Transverse colon (tissue), 4 donors: ENCODE data around the gene GNAI3. TPM values are rescaled to one million over a fixed set of nuclear protein-coding genes. Genes with fewer than 3 reads are reported as not detected.

ENCODE experiments used
- DNase-seq: peaks from one replicate; pipeline ENCODE4 v3.0.0-alpha.2; 2019
- H3K27ac ChIP-seq, 4 donors: fragments of 200-600 bp; sonication (generic); 2 replicates each; pipeline ENCODE4 v1.5.1; 2016 to 2018; ENCODE audit warnings: inconsistent platforms in 4 of 4
- H3K27me3 ChIP-seq: fragments of 200-600 bp; sonication (generic); 2 replicates; pipeline ENCODE4 v1.5.1; 2017; ENCODE audit warnings: inconsistent platforms
- H3K36me3 ChIP-seq, 4 donors: fragments of 200-600 bp; sonication (generic); 2 replicates each; pipeline ENCODE4 v1.5.1; 2017 to 2019; ENCODE audit warnings: inconsistent platforms in 4 of 4
- H3K4me1 ChIP-seq, 4 donors: fragments of 200-600 bp; sonication (generic); 2 replicates each; pipeline ENCODE4 v1.5.1; 2017 to 2020; ENCODE audit warnings: inconsistent platforms in 4 of 4
- H3K4me3 ChIP-seq, 4 donors: fragments of 200-600 bp; sonication (generic); 1 replicate in 1 of 4; 2 replicates in 3 of 4; pipeline versions ENCODE4 v1.5.1 to v1.6.1; 2017 to 2019; ENCODE audit warnings: inconsistent platforms in 4 of 4
- H3K9me3 ChIP-seq, 2 donors: fragments of 200-600 bp; sonication (generic); 2 replicates each; pipeline ENCODE4 v1.5.1; 2017 to 2019; ENCODE audit warnings: inconsistent platforms in 2 of 2
- CTCF ChIP-seq, 5 experiments: fragments of 200-600 bp in 3 of 5; fragments of 450-650 bp in 2 of 5; sonication (generic) in 3 of 5; IDR thresholded peaks; 1 replicate in 2 of 5; 2 replicates in 3 of 5; pipeline ENCODE4 v1.5.1; 2016 to 2017; ENCODE audit warnings: antibody characterized with exemption in 5 of 5, inconsistent platforms in 3 of 5, mild to moderate bottlenecking in 2 of 5, moderate library complexity in 1 of 5
- EP300 ChIP-seq: sonication (generic); formaldehyde crosslinking; IDR thresholded peaks from one replicate; pipeline ENCODE4 v1.6.1; 2017; ENCODE audit warnings: antibody characterized with exemption, low read depth
- POLR2A ChIP-seq: fragments of 450-650 bp; IDR thresholded peaks from one replicate; pipeline ENCODE4 v1.6.1; 2016; ENCODE audit warnings: antibody characterized with exemption, mild to moderate bottlenecking, moderate library complexity
- POLR2AphosphoS5 ChIP-seq, 3 donors: sonication (generic); formaldehyde crosslinking; IDR thresholded peaks; one replicate each; pipeline ENCODE4 v1.6.1; 2016; ENCODE audit warnings: antibody characterized with exemption in 3 of 3
- WGBS, 2 donors: methylation state at CpG; one replicate each; pipeline ENCODE4 v1.1.5; 2018; ENCODE audit warnings: low coverage in 1 of 2; 5-methylcytosine and 5-hydroxymethylcytosine counted together
- in situ Hi-C, 4 donors: fragments of 200-750 bp; cut with MboI; loops; one replicate each; pipeline versions ENCODE4 v1.15.0 to v1.15.1; 2017; ENCODE audit warnings: low sequenced_read_pairs in 3 of 4, low pct_ligation_motif_present in 1 of 4, low pct_unique_long_range_greater_than_20kb in 1 of 4
- intact Hi-C: fragments of 100-400 bp; cut with DNase I; formaldehyde crosslinking; loops from one replicate; pipeline ENCODE4 v1.15.1; 2023; ENCODE audit warnings: low total_unique reads
- total RNA-seq, 4 donors: library from RNA; depleted of rRNA; stranded (reverse); fragments of >200 nt; gene quantifications; one replicate each; pipeline ENCODE4 v1.1.0, GENCODE V29; 2016

GNAI3 gene
- total RNA-seq = 1 to 10 TPM; 2.2 to 7.5 (median 5.1) TPM

- H3K4me3 ChIP-seq = peak within 1 kb of the TSS; percentile 65 to 94 (median 85)
- no peaks in the 10 kb centered on the region for H3K27me3 ChIP-seq
- H3K9me3 ChIP-seq = no peaks in the 10 kb centered on the region
- H3K36me3 ChIP-seq = no peaks in the 10 kb centered on the region
- 0 to 1% methylated on average over 10 to 68 of the region's 68 CpGs for WGBS, 2 donors
- peaks cover 9 to 55% (median 30%) of the 10 kb centered on the region in 4 donors for H3K4me1 ChIP-seq
- peak in 1 of 5 experiments; percentile 12 for TF ChIP-seq CTCF (IDR thresholded peaks at IDR 0.05)
- TF ChIP-seq POLR2A = peak; percentile 100
- peak; percentile 99 to 100 (median 99) for TF ChIP-seq POLR2AphosphoS5 (IDR thresholded peaks at IDR 0.05)
- TF ChIP-seq EP300 = no peak
- intact Hi-C loops = loop anchor here (5.0 kb wide), 1 partner anchor 79 kb away; no protein-coding TSS in a partner anchor
- H3K27ac ChIP-seq = peak within 1 kb of the TSS; percentile 95 to 98 (median 97)
- DNase-seq = peak; percentile 99
- in situ Hi-C loops = loop anchor here (5.0 to 25.0 kb wide), 6 partner anchors 74 to 439 kb away; partner anchors contain the start of gene AHCYL1 (in 4 of the 4)
Observed at GRCh38 chr1:109548321-109549267, at the start of gene GNAI3. GNAI3 (plus strand) TSS chr1:109548615; CDS start chr1:109548721, 106 bp downstream.

DNA sequence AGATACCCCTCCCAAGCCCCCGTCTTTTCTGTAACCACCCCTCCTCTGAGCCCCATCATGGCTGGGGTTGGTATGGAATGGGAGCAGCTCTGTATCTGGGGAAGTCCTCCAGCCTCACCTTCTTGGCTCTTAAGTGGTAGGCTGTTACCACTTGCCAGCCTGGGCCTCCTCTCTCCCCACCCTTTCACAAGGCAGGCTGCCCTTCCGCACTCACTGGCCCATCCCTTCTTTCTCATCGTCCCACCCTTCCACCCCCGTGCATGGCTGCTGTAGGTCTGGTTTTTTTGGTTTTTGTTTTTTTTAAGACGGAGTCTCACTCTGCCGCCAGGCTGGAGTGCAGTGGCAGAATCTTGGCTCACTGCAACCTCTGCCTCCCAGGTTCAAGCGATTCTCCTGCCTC is 49.3 kb upstream of the GNAI3 start:
- TF ChIP-seq EP300 (no peak), CTCF (IDR thresholded peaks at IDR 0.05) (no peak), POLR2A (no peak), POLR2AphosphoS5 (IDR thresholded peaks at IDR 0.05) (no peak)
- H3K4me3 ChIP-seq = no peak overlapping the region
- no peaks in the 10 kb centered on the region for H3K36me3 ChIP-seq
- in situ Hi-C loops (loop anchor here in 2 of 4 donors (5.0 kb wide), 1 partner anchor 33 kb away; no protein-coding TSS in a partner anchor), intact Hi-C loops (loop anchor here (2.0 kb wide), 1 partner anchor 32 kb away; no protein-coding TSS in a partner anchor)
- 76 to 78% methylated on average over 4 to 7 of the region's 7 CpGs for WGBS, 2 donors
- no peaks in the 10 kb centered on the region for H3K27me3 ChIP-seq
- peak overlapping the region; percentile 11 to 64 (median 56) for H3K27ac ChIP-seq
- H3K4me1 ChIP-seq = peaks cover 22 to 51% (median 34%) of the 10 kb centered on the region in 4 donors
- no peak for DNase-seq
- no peaks in the 10 kb centered on the region for H3K9me3 ChIP-seq

GRCh38 chr1:109499661-109500536 is 48.5 kb upstream of the GNAI3 start:
- Histone ChIP-seq H3K4me3 (no peak overlapping the region), H3K9me3 (no peaks in the 10 kb centered on the region), H3K36me3 (no peaks in the 10 kb centered on the region), H3K4me1 (peaks cover 20 to 49% (median 32%) of the 10 kb centered on the region in 4 donors), H3K27ac (peak overlapping the region; percentile 31 to 64 (median 56)), H3K27me3 (no peaks in the 10 kb centered on the region)
- TF ChIP-seq EP300 (no peak), CTCF (IDR thresholded peaks at IDR 0.05) (peak; percentile 49 to 74 (median 51)), POLR2AphosphoS5 (IDR thresholded peaks at IDR 0.05) (peak in 2 of 3 donors; percentile 40 to 50), POLR2A (no peak)
- peak; percentile 83 for DNase-seq
- intact Hi-C loops = loop anchor here (2.0 kb wide), 1 partner anchor 31 kb away; no protein-coding TSS in a partner anchor
- 71 to 100% methylated on average over 1 to 4 of the region's 4 CpGs for WGBS, 2 donors
- in situ Hi-C loops = loop anchor here in 2 of 4 donors (5.0 kb wide), 1 partner anchor 32 kb away; no protein-coding TSS in a partner anchor
